Measurements from ENCODE around the gene LPIN1.
A peak's percentile ranks its signal among the peaks of the same experiment; 100 is the strongest.
"Not testable (repeated sequence)": the region's sequence is repeated elsewhere in the genome, so short reads cannot be mapped to it uniquely, and the experiment has no call there.

The LPIN1 gene

DNA sequence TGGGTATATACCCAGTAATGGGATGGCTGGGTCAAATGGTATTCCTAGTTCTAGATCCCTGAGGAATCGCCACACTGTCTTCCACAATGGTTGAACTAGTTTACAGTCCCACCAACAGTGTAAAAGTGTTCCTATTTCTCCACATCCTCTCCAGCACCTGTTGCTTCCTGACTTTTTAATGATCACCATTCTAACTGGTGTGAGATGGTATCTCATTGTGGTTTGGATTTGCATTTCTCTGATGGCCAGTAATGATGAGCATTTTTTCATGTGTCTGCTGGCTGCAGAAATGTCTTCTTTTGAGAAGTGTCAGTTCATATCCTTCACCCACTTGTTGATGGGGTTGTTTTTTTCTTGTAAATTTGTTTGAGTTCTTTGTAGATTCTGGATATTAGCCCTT lies 98.4 kb downstream of the LPIN1 start:
- DNase-seq = not testable (repeated sequence)

DNA sequence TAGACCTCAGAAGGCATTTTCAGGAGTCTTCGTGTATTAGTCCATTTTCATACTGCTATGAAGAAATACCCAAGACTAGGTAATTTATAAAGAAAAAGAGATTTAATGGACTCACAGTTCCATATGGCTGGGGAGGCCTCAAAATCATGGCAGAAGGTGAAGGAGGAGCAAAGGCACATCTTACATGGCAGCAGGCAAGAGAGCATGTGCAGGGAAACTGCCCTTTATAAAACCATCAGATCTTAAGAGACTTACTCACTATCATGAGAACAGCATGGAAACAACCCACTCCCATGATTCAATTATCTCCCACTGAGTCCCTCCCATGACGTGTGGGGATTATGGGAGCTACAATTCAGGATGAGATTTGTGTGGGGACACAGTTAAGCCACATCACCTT lies 101.5 kb downstream of the LPIN1 start:
- not testable (repeated sequence) for DNase-seq

DNA sequence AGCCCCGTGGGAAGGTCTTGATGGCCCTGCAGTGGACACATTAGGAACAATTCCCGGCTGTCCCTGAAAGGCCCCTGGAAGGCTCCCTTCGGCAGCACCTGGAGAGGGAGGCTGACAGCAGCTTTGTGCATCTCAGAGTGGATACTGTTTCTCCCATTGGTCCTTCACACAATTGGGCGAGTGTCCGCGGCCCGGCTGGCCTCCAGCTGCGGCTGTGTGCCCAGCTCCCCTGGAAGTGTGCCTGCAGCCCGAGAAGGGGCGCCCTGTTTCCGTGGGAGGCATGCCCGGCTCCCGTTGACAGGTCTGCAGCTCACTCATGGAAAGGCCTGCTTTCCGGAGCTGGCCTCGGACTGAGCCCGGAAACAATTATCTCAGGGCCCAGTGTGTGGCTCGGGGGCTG lies 103.7 kb downstream of the LPIN1 start:
- no peak for DNase-seq

- no peak for DNase-seq
These were observed 106.2 kb downstream of the LPIN1 start for GRCh38 chr2:11852526-11853196.

GRCh38 chr2:11853197-11853588 lies 106.8 kb downstream of the LPIN1 start:
- no peak for DNase-seq

DNA sequence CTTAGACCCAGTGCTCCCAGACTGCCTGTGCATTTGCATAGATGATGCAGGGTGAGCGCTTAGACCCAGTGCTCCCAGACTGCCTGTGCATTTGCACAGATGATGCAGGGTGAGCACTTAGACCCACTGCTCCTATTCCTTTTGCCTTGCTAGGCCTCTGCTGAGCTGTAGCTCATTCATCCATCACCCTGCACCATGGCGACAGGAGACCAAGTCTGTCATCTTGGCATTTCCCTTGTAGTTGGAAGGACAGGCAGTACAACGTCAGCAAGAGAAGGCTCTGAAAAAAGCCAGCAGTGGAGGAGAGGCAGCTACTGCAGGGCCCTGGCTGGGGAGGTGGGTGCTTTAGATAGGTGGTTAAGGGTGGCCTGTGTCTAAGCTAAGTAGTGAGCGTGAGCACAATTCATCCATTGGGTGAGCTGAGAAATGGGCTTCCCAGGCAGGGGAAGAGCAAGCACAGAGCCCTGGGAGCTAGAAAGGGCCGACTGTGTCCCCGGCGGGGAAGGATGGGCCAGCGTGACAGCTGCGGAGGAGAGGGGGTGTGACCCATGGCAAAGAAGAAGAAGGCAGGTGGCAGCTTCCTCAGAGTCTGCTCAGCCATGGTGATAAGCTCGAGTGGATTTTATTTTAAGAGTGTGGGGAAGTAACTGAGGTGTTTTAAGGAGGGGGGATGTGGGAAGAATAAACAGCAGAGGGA lies 108.8 kb downstream of the LPIN1 start:
- no peak for DNase-seq

- DNase-seq = no peak
These were observed 109.7 kb downstream of the LPIN1 start for GRCh38 chr2:11856095-11856494.

- no peak for DNase-seq
These were observed 112.5 kb downstream of the LPIN1 start for GRCh38 chr2:11858883-11859282.

DNA sequence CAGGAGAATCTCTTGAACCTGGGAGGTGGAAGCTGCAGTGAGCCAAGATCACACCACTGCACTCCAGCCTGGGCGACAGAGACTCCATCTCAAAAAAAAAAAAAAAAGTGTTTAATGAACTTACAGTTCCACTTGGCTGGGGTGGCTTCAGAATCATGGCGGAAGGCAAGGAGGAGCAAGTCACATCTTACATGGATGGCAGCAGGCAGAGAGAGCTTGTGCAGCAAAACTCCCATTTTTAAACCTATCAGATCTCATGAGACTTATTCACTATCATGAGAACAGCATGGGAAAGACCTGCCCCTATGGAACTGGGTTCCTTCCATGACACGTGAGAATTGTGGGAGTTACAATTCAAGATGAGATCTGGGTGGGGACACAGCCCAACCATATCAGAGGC lies 113.5 kb downstream of the LPIN1 start:
- not testable (repeated sequence) for DNase-seq

DNA sequence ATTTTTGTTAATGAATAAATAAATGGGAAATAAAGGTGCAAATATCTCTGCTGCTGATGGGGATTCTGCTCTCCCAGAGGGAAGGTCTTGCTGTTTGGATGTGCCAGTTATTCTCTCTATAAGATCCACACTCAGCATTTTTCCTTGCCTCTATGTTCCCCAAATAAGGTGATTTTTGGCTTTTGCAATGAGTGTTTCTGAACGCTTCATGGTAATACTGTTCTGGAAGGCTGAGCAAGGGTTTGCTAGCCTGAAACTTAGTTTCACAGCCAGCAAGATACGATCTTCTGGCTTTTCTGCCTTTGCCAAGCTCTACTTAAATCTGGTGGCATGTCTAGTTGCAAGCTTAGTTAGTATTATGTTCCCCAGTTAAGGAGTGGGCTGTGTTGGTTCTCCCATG lies 114.6 kb downstream of the LPIN1 start:
- no peak for DNase-seq

GRCh38 chr2:11862049-11862448 lies 115.6 kb downstream of the LPIN1 start:
- DNase-seq = no peak

GRCh38 chr2:11863103-11863502 lies 116.7 kb downstream of the LPIN1 start:
- no peak for DNase-seq

GRCh38 chr2:11863513-11864328 lies 117.3 kb downstream of the LPIN1 start:
- DNase-seq = peak; percentile 4 to 60

DNA sequence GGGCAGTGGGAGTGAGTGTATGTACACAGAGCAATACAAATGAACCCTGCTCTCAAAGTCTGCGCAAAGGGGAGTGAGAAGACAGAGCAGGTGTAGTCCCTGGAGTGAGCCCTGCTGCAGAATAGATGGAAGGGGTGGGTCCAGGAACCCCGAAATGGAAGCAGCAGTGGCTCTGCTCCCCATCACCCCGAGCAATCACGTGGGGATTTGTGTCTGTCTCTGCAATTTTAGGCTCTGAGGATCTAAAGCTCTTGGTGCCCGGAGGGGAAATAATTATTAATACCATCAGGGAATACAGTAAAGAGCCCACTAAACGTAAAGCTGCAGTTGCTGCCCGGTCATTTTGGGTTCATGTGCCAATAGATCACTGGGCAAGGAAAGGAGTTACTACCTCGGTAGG lies 118.3 kb downstream of the LPIN1 start:
- no peak for DNase-seq

- DNase-seq = no peak
These were observed 118.9 kb downstream of the LPIN1 start for GRCh38 chr2:11865378-11865777.

GRCh38 chr2:11865805-11866204 lies 119.4 kb downstream of the LPIN1 start:
- DNase-seq = no peak

GRCh38 chr2:11866358-11867335 lies 120.2 kb downstream of the LPIN1 start:
- no peak for DNase-seq

GRCh38 chr2:11867926-11868325 lies 121.5 kb downstream of the LPIN1 start:
- no peak for DNase-seq

GRCh38 chr2:11869391-11869991 lies 123.1 kb downstream of the LPIN1 start:
- no peak for DNase-seq

- no peak for DNase-seq
These were observed 123.6 kb downstream of the LPIN1 start for GRCh38 chr2:11870064-11870463.

- DNase-seq = no peak
These were observed 124.2 kb downstream of the LPIN1 start for GRCh38 chr2:11870584-11870983.

DNA sequence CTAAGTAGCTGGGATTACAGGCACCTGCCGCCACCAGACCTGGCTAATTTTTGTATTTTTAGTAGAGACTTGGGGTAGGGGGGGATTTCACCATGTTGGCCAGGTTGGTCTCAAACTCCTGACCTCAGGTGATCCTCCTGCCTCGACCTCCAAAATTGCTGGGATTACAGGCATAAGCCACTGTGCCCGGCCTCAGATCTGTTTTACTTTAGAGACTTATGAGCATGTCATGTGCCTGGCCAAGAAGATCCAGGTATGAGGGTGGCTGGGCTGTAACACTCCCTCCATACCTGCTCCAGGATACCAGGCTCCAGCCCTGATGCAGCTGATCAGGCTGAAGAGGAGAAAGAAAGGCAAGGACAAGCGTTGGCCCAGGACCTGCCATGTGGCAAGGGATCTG lies 125.0 kb downstream of the LPIN1 start:
- DNase-seq = no peak
